Caki2 (cell line): ENCODE measurements around the gene NCOA7. TPM values are rescaled to one million over a fixed set of nuclear protein-coding genes. Genes with fewer than 3 reads are reported as not detected.
A peak's percentile ranks its signal among the peaks of the same experiment; 100 is the strongest.
"Not testable (repeated sequence)": the region's sequence is repeated elsewhere in the genome, so short reads cannot be mapped to it uniquely, and the experiment has no call there.

ENCODE experiments used
- DNase-seq: peaks from one replicate; pipeline ENCODE4 v3.0.0-alpha.2; 2015; ENCODE audit warnings: low read depth
- in situ Hi-C: cut with HindIII; loops from 2 replicates; pipeline ENCODE4 v1.10.0; 2016; ENCODE audit warnings: low sequenced_read_pairs, low pct_unique_long_range_greater_than_20kb, mixed read lengths
- total RNA-seq: library from RNA; depleted of rRNA; stranded (reverse); fragments of >200 nt; shearing (Covaris generic); gene quantifications from 2 replicates; pipeline ENCODE4 v1.2.3, GENCODE V29; 2014; ENCODE audit warnings: low replicate concordance

NCOA7 gene
- total RNA-seq, 1 experiment from 2014 or later = 25.9 TPM

GRCh38 chr6:125871365-125871764, 80.6 kb downstream of the NCOA7 start:
- DNase-seq = no peak
- in situ Hi-C loops = no loop called here

GRCh38 chr6:125872259-125872921, 81.6 kb downstream of the NCOA7 start:
- in situ Hi-C loops = no loop called here

GRCh38 chr6:125882243-125882642, 91.5 kb downstream of the NCOA7 start:
- in situ Hi-C loops = no loop called here
- DNase-seq = no peak

More at GRCh38 chr6:125872259-125872921, 81.6 kb downstream of the NCOA7 start:
- DNase-seq = peak; percentile 84

- in situ Hi-C loops = no loop called here
- DNase-seq = no peak
These were observed 94.0 kb downstream of the NCOA7 start for GRCh38 chr6:125884634-125885371.

- no peak for DNase-seq
- in situ Hi-C loops = no loop called here
These were observed 95.3 kb downstream of the NCOA7 start for GRCh38 chr6:125886021-125886420.

GRCh38 chr6:125886914-125887313, 96.2 kb downstream of the NCOA7 start:
- in situ Hi-C loops = no loop called here
- DNase-seq = no peak

GRCh38 chr6:125887372-125887771, 96.6 kb downstream of the NCOA7 start:
- no peak for DNase-seq
- in situ Hi-C loops = no loop called here

- in situ Hi-C loops = no loop called here
- peak; percentile 61 for DNase-seq
These were observed 98.4 kb downstream of the NCOA7 start for GRCh38 chr6:125888989-125889656.

GRCh38 chr6:125899726-125900182, 109.0 kb downstream of the NCOA7 start:
- DNase-seq = peak; percentile 74
- in situ Hi-C loops = no loop called here

GRCh38 chr6:125904871-125905270, 114.1 kb downstream of the NCOA7 start:
- peak; percentile 80 for DNase-seq
- in situ Hi-C loops = no loop called here

- DNase-seq = no peak
- in situ Hi-C loops = no loop called here
These were observed 115.6 kb downstream of the NCOA7 start for GRCh38 chr6:125906158-125906998.

GRCh38 chr6:125910527-125910926, 119.8 kb downstream of the NCOA7 start:
- in situ Hi-C loops = no loop called here
- no peak for DNase-seq

- DNase-seq, in situ Hi-C loops: not testable (repeated sequence)
These were observed 120.3 kb downstream of the NCOA7 start for GRCh38 chr6:125911051-125911451.

- in situ Hi-C loops, DNase-seq: not testable (repeated sequence)
These were observed 121.7 kb downstream of the NCOA7 start for GRCh38 chr6:125912430-125912829.

GRCh38 chr6:125913145-125913544, 122.4 kb downstream of the NCOA7 start:
- no peak for DNase-seq
- in situ Hi-C loops = no loop called here

- DNase-seq = peak; percentile 80
- in situ Hi-C loops = no loop called here
These were observed 123.1 kb downstream of the NCOA7 start for GRCh38 chr6:125913864-125914351.

GRCh38 chr6:125918230-125918629, 127.5 kb downstream of the NCOA7 start:
- no peak for DNase-seq
- in situ Hi-C loops = no loop called here
